CD4-positive, alpha-beta T cell treated with Interleukin-15 for 1 hour (primary cell): Measurements from ENCODE around the gene MOB3B.

Source experiments
- DNase-seq: peaks from one replicate; pipeline ENCODE4 v3.0.0-alpha.2; 2020

Gene MOB3B

DNA sequence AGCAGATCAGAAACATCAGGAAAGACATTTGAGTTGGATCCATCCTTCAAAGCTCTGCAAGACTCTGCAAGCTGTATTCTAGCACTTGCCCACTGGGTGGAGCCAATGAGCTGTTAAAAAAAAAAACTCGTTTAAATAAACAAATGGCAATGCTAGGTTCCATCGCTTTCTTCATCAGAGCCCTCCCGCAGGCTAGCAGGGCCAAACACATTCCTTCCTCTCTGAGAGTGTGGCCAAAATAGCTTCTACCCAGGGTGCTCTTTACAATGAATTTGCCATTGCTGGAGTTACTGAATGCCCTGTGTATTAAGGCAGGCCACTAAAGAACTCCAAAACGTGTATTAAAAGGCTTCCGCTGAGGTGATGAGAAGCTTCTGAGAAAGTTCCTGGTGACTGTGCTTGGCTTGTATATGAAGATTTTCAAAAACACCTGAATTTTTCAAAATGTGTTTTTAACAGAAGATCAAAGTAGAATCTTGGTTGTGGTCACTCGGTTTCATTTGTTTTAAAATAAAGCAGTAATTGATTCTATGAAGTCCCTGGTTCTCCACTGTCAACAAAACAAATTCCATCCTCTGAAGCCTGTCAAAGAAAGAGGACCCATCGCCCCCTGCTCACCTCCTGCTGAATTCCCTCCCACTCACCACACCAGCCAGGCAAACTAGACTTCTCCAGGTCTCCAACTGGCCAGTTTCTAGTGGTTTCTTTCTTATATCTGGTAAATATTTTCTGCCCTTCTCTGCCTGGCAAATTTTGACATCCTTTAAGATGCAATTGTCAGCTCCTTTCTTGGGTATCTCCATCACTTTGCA is 196.2 kb downstream of the MOB3B start:
- DNase-seq = peak; percentile 34

- no peak for DNase-seq
Measured at GRCh38 chr9:27331393-27331792, 198.2 kb downstream of the MOB3B start.

DNA sequence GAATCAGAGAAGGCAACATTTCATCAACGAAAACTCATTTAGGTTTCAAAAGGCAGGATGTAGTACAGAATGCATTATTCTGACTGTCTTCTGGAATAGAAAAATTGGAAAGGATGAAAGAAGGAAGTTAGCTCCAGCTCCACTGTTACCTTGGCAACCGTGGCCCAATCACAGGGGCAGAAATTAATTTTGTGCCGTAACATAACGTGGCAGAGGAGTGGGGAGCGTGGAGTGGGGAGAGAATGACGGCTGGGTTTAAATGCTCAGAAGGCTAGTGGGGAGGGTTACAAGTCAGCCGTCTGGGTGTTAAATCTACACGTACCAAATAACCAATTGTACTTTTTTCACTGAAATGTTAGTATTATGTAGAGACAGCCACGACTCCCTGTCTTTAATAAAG is 200.3 kb downstream of the MOB3B start:
- no peak for DNase-seq

DNA sequence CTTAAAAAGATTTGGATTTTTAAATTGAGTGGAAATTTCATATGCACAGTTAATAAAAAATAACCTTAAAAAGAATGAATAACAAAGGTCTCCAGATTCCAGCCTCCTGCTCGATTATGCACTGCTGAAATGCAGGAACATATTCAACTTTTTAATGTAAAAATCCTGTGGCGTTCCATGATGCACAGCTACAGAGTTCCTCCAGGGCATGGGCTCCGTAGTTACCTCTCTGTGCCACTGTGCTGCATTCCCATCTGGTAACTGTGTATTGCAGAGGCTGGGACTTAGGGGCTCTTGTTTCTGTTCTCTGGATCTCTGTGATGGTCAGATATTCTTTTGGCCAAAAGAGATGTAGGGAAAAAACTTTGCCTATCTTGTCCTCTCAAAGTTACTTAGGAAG is 201.1 kb downstream of the MOB3B start:
- no peak for DNase-seq

DNA sequence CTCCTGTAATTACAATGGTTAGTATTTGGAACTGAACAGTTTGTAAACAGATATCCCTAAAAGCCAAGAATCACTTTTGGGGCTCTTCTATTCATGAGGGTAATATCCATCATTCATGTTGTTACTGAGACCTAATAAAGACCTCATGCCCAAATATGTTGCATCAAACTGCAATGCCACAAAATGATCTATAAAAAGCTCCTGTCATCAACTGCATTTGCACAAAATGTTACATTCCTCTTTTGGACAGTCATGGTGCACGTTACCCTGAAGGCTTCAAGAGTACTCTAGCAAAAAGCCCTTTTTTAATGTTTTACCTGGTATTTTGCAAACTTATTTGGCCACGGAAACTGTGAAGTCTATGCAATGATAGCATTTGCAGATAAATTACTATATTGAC is 218.4 kb downstream of the MOB3B start:
- no peak for DNase-seq

DNA sequence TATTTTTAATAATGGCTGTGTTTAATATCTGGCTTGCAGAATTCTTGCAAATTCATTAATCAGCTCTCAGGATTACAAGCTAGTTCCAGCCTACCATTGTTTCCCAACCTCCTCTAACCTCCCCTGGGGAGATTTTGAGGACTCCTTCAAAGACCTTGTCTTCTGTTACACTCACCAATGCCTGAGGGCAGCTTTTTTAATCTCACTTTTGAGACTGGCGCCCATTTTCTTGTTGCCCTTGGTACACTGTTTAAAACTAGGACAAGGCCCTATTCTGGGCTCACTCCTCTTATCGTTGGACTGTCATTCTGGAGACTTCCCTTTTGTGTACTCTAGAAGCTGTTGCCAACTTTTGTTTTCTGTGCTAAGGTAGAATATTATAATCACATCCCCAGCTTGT is 219.0 kb downstream of the MOB3B start:
- no peak for DNase-seq

- no peak for DNase-seq
Measured at GRCh38 chr9:27308691-27309390, 220.8 kb downstream of the MOB3B start.

DNA sequence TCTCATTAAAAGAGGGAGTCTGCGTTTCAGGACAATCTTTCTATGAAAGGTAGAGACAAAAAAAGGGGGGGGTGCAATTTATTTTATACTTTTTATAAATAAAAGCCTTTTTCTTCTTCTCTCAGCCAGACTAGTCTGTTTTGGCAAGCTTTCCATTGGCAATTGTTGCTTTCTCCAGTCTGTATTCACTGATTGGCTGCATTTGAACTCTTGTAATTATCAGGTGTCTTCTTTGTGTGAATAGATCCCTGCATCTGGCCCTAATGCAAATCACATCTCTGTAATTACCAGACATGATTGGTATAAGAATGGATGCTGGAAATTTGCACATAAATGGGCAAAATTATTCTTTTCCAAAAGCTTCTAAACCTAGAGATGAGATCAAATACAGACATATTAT is 225.1 kb downstream of the MOB3B start:
- DNase-seq = no peak

DNA sequence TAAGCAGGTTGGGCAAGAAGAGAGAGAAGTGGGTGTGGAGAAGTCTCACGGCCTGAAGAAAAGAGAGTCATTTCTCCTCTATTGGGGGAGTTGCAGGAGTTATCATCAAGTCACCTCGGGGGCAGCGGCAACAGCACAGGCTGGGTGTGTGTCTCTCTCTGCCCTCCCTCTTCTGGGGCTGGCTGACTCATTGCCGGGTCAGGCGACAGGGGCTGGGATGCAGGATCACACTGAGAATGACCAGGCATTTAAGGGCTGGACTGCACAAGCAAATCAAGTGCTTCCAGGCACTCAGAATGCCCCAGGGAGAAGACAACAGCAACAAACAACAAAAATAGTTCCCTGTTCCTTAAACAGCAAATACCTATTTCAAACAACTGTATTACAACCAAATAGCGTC is 226.4 kb downstream of the MOB3B start:
- no peak for DNase-seq

DNA sequence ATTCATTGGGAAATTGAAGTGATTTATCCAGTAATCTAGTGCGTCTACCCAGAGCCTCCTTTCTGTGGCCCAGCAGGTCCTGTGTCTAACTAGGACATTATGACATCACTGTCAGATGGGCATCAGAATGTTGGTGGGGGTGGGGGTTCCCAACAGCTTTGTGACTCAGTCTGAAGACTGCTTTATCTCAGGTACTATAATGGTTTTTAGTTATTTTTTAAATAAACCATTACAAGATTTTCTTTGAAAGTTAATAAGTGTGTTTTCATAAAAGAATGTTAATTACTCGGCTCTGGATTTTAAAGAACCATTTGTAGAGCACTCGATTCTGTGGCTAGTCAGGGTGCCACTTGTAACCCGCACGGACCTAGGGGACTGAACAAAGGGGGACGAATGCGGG is 232.6 kb downstream of the MOB3B start, which contains the start of gene EQTN:
Gene EQTN, minus strand, starts transcription at position 101 of the 400 bp plus-strand sequence. Its CDS starts 95 bp downstream, at position 6.
- no peak for DNase-seq

DNA sequence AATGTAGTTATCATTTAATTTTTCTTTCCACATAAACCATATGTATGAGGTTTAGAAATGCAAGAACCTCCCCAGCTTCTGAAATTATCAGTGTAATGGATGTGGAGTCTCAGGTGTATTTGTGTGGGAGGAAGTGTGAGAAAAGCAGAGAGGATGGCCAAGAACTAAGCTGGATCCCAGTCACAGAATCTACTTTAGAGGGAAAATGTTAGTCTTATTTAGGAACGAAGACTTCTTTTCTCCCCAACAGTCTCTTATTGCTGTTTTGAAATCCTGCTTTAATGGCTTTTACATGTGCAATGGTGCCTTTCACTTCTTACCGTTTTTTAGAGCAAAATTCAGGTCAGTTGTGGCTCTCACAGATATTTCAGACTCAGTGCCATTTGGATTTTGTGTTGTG is 235.6 kb downstream of the MOB3B start:
- no peak for DNase-seq

DNA sequence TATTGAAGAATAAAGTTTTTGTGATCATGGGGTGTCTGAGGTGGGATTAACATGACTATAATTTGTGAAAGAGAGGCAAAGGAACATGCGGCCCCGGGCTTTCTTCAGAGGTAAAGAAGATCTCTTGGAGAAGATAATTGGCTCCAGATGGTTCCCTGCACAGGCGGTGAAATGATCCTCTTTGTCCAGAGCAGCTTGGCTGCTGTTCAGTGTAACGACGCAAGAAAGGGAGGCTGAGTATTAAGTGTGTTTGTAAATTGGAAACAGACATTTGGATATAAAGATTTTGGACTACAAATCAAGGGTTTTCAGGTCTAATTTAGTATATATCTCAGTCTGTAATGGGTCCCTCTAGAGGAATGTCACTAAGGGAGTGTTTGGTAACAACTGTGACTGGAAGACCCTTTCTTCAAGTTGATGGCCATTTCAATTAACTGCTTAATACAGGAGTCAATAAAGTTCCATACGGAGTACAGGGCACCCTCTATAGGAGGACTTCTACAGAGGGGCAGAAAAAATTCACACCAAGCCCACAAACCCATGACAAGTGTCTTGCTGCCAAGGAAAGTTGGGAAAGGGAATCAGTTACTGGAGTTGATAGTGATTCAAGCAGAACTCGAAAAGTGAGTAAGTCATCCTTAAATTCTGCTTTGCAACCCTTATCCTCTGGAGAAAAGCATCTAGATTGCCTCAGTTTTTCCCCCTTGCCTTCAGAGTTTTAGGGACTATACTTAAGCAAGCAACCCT is 236.8 kb downstream of the MOB3B start:
- no peak for DNase-seq

- DNase-seq = no peak
Measured at GRCh38 chr9:27291292-27291691, 238.3 kb downstream of the MOB3B start.

DNA sequence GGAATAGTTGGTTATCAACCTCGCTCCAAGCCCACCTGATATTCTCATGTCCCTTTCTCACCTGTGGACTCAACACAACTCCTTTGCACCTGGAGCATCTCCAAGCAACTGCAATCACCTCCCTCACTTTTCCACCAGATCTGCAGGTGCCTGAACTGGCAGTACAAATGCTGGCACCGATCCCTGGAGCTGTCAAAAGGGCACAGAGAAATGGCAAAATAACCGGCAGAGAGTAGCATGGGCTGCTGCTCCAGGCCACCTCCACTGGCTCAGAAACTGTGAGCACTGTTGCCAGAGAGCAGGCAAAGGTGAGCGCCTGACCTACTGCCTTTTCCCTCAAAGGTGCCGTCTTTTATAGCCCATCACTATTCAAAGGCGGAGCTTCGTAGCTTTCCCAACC is 247.3 kb downstream of the MOB3B start:
- no peak for DNase-seq

GRCh38 chr9:27280860-27281259 is 248.8 kb downstream of the MOB3B start:
- DNase-seq = no peak

DNA sequence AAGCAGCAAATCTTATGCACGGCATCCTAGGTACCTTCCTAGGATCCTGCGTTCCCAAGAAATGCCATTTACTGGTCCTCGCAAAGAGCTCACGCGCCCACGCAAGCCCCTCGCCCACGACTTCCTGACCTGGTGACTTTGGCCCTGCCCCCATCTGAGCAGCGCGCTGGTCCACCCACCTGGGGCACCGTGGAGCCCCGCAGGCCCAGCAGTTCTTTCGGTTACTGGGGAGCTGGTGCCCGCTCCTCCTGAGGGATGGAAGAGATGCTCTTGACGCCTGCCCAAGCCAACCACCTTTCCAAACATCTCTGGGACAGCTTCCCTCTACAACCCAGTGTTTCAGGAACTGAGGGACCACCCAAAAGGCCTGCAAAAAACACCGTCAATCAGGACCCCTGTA is 249.4 kb downstream of the MOB3B start:
- DNase-seq = no peak

- no peak for DNase-seq
Measured at GRCh38 chr9:27279611-27280010, 250.0 kb downstream of the MOB3B start.

DNA sequence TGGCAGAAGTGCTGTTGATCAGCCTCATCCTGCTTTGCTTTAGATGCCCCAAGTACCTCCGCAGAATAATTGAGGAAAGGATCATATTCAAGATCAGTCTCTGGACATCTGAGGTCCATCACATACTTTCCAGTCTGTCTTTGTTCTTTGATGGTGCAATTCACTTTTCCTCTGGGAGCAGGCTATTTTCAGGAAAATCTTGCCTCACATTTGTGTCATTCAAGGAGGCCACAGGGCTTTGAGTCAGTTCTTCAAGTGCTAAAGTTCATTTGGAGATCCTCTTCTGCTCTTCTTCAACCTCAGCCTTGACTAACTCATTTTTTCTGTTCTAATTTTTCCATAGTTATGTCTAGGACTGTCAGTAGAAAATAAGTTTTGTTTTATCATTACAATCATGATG is 251.2 kb downstream of the MOB3B start:
- DNase-seq = no peak

- DNase-seq = no peak
Measured at GRCh38 chr9:27276193-27277030, 253.2 kb downstream of the MOB3B start.
